ENCODE results near the gene RAB40B. TPM values are rescaled to one million over a fixed set of nuclear protein-coding genes. Genes with fewer than 3 reads are reported as not detected.

The RAB40B gene
- total RNA-seq, 1 donor from 2014 or later: 29.2 TPM

DNA sequence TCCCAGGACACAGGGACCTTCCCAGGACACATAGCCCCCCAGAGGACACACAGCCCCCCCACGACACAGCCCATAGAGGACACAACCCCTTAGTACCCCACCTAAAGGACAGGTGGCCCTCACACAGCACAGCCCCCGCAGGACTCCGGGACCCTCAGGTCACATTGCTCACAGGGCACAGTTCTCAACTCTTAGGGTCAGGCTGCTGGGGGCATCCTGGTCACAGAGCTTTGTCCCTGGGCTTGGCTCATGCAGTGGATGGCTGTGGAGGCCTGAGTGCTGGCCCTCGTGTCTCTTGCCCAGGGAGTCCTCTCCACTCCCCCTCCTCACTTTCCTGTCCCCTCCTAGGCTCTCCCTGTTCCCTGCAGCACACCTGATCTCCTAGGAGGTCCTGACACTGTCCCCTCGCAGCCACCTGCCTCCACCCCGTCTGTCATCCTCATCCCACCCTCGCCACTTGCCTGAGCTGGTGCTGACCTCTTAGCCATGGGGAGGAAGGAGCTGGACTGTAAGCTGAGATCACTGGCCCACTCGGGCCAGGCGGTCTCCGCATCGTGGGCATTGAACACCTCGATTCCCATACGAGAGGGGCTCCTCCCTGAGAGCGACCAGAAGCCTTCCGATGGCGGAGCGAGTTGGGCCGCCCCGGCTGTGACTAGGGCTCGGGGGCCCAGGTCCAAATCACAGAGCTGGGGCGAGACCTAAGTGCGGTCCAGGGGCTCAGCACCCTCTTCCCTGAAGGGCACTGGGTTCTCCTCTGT is 48.8 kb downstream of the RAB40B start:
- H3K4me1 ChIP-seq: peaks cover 35% of the 10 kb centered on the region
- no peaks in the 10 kb centered on the region for H3K27me3 ChIP-seq
- no peaks in the 10 kb centered on the region for H3K36me3 ChIP-seq
- H3K27ac ChIP-seq: peak overlapping the region; percentile 82
- no peaks in the 10 kb centered on the region for H3K9me3 ChIP-seq
- intact Hi-C loops (cut with DNase I): loop anchor here (5.0 kb wide), 2 partner anchors 93 to 178 kb away; no protein-coding TSS in a partner anchor
- H3K4me3 ChIP-seq: no peak overlapping the region
- TF ChIP-seq POLR2AphosphoS5 (IDR thresholded peaks at IDR 0.05; ENCODE audit: insufficient read depth in 1 of 2, low read depth in 1 of 2) (no peak), POLR2A (IDR thresholded peaks at IDR 0.05) (no peak)
- TF ChIP-seq, protein P1, sequence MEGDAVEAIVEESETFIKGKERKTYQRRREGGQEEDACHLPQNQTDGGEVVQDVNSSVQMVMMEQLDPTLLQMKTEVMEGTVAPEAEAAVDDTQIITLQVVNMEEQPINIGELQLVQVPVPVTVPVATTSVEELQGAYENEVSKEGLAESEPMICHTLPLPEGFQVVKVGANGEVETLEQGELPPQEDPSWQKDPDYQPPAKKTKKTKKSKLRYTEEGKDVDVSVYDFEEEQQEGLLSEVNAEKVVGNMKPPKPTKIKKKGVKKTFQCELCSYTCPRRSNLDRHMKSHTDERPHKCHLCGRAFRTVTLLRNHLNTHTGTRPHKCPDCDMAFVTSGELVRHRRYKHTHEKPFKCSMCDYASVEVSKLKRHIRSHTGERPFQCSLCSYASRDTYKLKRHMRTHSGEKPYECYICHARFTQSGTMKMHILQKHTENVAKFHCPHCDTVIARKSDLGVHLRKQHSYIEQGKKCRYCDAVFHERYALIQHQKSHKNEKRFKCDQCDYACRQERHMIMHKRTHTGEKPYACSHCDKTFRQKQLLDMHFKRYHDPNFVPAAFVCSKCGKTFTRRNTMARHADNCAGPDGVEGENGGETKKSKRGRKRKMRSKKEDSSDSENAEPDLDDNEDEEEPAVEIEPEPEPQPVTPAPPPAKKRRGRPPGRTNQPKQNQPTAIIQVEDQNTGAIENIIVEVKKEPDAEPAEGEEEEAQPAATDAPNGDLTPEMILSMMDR (IDR thresholded peaks at IDR 0.05): no peak
- no peak for DNase-seq (ENCODE audit: extremely low spot score in 2 of 2)

DNA sequence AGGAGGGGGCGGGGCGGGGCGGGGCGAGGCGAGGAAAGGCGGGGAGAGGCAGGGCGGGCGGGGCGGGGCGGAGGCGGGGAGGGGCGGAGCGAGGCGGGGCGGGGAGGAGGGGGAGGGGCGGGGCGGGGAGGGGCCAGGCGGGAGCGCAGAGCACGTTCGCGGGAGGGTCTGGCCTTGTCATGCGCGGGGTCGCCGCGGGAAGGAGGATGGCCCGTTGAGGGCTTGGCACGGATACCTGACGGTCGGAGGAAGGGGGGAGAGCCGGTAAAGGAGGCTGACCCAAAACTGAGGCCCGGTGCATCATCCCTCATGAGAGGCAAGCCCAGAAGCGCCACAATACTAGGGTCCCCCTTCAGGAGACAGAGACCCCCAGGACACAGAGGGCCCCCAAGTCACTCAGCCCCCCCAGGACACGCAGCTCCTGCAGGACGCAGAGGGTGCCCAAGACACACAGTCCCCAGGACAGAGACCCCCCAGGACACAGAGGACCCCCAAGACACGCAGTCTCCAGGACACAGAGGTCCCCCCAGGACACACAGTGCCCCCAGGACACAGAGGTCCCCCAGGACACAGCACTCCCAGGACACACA is 49.7 kb downstream of the RAB40B start:
- TF ChIP-seq POLR2AphosphoS5 (IDR thresholded peaks at IDR 0.05; ENCODE audit: insufficient read depth in 1 of 2, low read depth in 1 of 2): no peak
- TF ChIP-seq, protein P1 (IDR thresholded peaks at IDR 0.05): no peak
- no peak for TF ChIP-seq POLR2A (IDR thresholded peaks at IDR 0.05)
- intact Hi-C loops (cut with DNase I): loop anchor here (5.0 kb wide), 1 partner anchor 178 kb away; no protein-coding TSS in a partner anchor
- H3K4me3 ChIP-seq: peak overlapping the region; percentile 38 to 70
- H3K27ac ChIP-seq: peak overlapping the region; percentile 82
- H3K4me1 ChIP-seq: peaks cover 41% of the 10 kb centered on the region
- peaks cover 0 to 7% of the 10 kb centered on the region in 2 donors for H3K36me3 ChIP-seq
- no peaks in the 10 kb centered on the region for H3K9me3 ChIP-seq
- no peaks in the 10 kb centered on the region for H3K27me3 ChIP-seq
- peak in 1 of 2 donors; percentile 91 for DNase-seq (ENCODE audit: extremely low spot score in 2 of 2)

DNA sequence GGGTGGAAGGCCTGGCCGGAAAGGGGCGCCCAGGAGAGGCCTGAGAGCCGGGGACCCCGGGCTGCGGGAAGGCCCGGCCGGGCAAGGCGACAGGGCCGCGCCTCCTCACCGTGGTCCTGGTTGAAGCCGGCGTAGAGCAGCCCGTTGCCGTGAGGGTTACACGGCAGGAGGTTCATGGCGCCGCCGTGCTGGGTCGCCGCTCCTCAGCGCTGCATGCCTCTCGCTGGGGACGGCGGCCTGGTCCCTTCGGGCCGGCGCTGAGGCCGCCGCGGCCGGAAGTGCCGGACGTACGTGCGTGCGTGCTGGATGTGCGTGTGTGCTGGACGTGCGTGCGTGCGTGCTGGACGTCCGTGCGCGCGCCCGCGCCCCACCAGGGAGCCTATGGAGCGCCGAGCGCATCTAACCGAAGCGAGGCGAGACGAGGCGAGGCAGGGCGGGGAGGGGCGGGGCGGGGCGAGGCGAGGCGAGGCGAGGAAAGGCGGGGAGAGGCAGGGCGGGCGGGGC is 50.3 kb downstream of the RAB40B start, which contains the start of gene WDR45B:
Gene WDR45B, minus strand, starts transcription at position 280 of the 504 bp plus-strand sequence. Its CDS starts 104 bp downstream, at position 176.
- Histone ChIP-seq H3K27ac (peak within 1 kb of the TSS; percentile 88), H3K4me3 (peak within 1 kb of the TSS; percentile 70 to 98), H3K4me1 (peaks cover 41% of the 10 kb centered on the region), H3K9me3 (no peaks in the 10 kb centered on the region), H3K27me3 (no peaks in the 10 kb centered on the region), H3K36me3 (peaks cover 0 to 11% of the 10 kb centered on the region in 2 donors)
- peak in 1 of 2 donors; percentile 97 for DNase-seq (ENCODE audit: extremely low spot score in 2 of 2)
- TF ChIP-seq POLR2A (IDR thresholded peaks at IDR 0.05) (peak in 1 of 2 donors; percentile 90), POLR2AphosphoS5 (IDR thresholded peaks at IDR 0.05; ENCODE audit: insufficient read depth in 1 of 2, low read depth in 1 of 2) (peak in 1 of 2 donors; percentile 88)
- TF ChIP-seq, protein P1 (IDR thresholded peaks at IDR 0.05): no peak
- intact Hi-C loops (cut with DNase I): loop anchor here (5.0 kb wide), 1 partner anchor 179 kb away; no protein-coding TSS in a partner anchor

DNA sequence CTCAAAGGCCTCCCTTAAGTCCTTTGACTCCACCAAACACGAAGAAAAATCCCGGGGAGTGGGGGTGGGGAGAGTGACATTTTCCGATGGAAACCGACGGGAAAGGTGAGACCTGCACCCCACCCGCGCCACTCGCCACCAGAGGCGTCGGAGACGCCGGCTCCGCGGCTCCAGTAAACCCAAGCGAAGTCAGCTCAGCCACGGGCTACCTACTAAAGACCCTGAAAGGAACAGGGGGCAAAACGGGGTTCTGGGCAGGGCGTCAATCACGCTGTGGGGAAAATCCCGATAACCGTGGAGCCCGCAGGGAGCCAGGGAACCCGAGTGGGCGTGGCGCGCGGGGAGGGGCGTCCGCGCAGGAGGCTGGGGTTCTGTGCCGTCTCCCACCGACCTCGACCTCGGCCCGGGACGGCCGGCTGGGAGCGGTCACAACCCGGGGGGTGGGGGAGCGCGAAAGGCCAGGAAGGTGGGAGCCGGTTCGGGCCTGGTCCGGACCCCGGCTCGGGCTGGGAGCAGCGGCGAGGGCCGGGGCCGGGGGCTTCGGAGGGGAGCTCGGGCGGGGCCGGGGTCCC is 50.8 kb downstream of the RAB40B start:
- intact Hi-C loops (cut with DNase I): loop anchor here (5.0 kb wide), 1 partner anchor 180 kb away; no protein-coding TSS in a partner anchor
- peaks cover 41% of the 10 kb centered on the region for H3K4me1 ChIP-seq
- peak overlapping the region; percentile 70 to 98 for H3K4me3 ChIP-seq
- TF ChIP-seq POLR2A (IDR thresholded peaks at IDR 0.05) (no peak), POLR2AphosphoS5 (IDR thresholded peaks at IDR 0.05; ENCODE audit: insufficient read depth in 1 of 2, low read depth in 1 of 2) (no peak)
- H3K27me3 ChIP-seq: no peaks in the 10 kb centered on the region
- peaks cover 0 to 17% of the 10 kb centered on the region in 2 donors for H3K36me3 ChIP-seq
- no peaks in the 10 kb centered on the region for H3K9me3 ChIP-seq
- H3K27ac ChIP-seq: peak overlapping the region; percentile 88
- no peak for DNase-seq (ENCODE audit: extremely low spot score in 2 of 2)

DNA sequence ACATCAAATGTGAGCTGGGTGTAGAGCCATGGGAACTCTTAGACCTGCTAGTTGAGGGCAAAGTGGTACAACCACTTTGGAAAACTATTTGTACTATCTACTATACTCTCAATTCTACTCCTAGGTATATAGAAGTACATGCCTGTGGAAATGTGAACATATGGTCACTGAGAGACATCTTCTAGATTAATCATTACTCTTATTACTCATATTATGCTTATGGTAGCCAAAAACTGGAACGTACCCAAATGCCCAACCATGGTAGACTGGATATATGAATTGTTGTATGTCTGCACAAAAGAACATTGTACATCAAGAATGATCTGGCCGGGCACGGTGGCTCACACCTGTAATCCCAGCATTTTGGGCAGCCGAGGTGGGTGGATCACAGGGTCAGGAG is 53.0 kb downstream of the RAB40B start:
- intact Hi-C loops (cut with DNase I): loop anchor here (5.0 kb wide), 1 partner anchor 182 kb away; no protein-coding TSS in a partner anchor
- peaks cover 41% of the 10 kb centered on the region for H3K4me1 ChIP-seq
- H3K27me3 ChIP-seq: no peaks in the 10 kb centered on the region
- H3K27ac ChIP-seq: no peak overlapping the region
- no peak for DNase-seq (ENCODE audit: extremely low spot score in 2 of 2)
- no peak overlapping the region for H3K4me3 ChIP-seq
- no peak for TF ChIP-seq POLR2A (IDR thresholded peaks at IDR 0.05)
- TF ChIP-seq, protein P1 (IDR thresholded peaks at IDR 0.05): no peak
- no peak for TF ChIP-seq POLR2AphosphoS5 (IDR thresholded peaks at IDR 0.05; ENCODE audit: insufficient read depth in 1 of 2, low read depth in 1 of 2)
- H3K9me3 ChIP-seq: no peaks in the 10 kb centered on the region
- peaks cover 0 to 36% of the 10 kb centered on the region in 2 donors for H3K36me3 ChIP-seq

Data from vagina (tissue), 2 donors.